GM12864 (cell line): ENCODE results near the gene SYTL2.
"Not testable (repeated sequence)": the region's sequence is repeated elsewhere in the genome, so short reads cannot be mapped to it uniquely, and the experiment has no call there.

Experiments
- DNase-seq: peaks from one replicate; pipeline ENCODE4 v3.0.0-alpha.2; 2011; ENCODE audit warnings: low read depth
- H3K4me3 ChIP-seq: 2 replicates; pipeline ENCODE4 v1.5.1; 2011; ENCODE audit warnings: mild to moderate bottlenecking, low read depth, low read length, control low read depth
- TF ChIP-seq, protein P1 (sequence below): IDR thresholded peaks from 2 replicates; pipeline ENCODE4 v1.5.1; 2011; ENCODE audit warnings: low read depth, mild to moderate bottlenecking, moderate library complexity, low read length, control low read depth, inconsistent platforms; ENCODE audit errors: missing control alignments

SYTL2 gene

DNA sequence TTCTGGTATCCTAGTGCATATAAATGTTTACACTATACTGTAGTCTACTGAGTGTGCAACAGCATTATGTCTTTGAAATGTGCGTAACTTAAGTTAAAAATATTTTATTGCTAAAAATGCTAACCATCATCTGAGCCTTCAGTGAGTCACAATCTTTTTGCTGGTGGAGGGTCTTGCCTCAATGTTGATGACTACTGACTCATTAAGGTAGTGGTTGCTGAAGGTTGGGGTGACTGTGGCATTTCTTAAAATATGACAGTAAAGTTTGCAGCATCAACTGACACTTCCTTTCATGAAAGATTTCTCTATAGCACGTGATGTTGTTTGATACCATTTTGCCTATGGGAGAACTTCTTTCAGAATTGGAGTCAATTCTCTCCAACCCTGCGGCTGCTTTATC, 137.5 kb downstream of the SYTL2 start:
- no peak for DNase-seq
- no peak overlapping the region for H3K4me3 ChIP-seq
- TF ChIP-seq, protein P1, sequence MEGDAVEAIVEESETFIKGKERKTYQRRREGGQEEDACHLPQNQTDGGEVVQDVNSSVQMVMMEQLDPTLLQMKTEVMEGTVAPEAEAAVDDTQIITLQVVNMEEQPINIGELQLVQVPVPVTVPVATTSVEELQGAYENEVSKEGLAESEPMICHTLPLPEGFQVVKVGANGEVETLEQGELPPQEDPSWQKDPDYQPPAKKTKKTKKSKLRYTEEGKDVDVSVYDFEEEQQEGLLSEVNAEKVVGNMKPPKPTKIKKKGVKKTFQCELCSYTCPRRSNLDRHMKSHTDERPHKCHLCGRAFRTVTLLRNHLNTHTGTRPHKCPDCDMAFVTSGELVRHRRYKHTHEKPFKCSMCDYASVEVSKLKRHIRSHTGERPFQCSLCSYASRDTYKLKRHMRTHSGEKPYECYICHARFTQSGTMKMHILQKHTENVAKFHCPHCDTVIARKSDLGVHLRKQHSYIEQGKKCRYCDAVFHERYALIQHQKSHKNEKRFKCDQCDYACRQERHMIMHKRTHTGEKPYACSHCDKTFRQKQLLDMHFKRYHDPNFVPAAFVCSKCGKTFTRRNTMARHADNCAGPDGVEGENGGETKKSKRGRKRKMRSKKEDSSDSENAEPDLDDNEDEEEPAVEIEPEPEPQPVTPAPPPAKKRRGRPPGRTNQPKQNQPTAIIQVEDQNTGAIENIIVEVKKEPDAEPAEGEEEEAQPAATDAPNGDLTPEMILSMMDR: no peak

- TF ChIP-seq, protein P1: no peak
- H3K4me3 ChIP-seq: no peak overlapping the region
- no peak for DNase-seq
Observed at GRCh38 chr11:85672105-85672902, 138.6 kb downstream of the SYTL2 start.

GRCh38 chr11:85670949-85671663, 139.8 kb downstream of the SYTL2 start:
- DNase-seq, H3K4me3 ChIP-seq: not testable (repeated sequence)

- TF ChIP-seq, protein P1: no peak
- DNase-seq: no peak
- no peak overlapping the region for H3K4me3 ChIP-seq
Observed at GRCh38 chr11:85668157-85668556, 142.8 kb downstream of the SYTL2 start.

DNA sequence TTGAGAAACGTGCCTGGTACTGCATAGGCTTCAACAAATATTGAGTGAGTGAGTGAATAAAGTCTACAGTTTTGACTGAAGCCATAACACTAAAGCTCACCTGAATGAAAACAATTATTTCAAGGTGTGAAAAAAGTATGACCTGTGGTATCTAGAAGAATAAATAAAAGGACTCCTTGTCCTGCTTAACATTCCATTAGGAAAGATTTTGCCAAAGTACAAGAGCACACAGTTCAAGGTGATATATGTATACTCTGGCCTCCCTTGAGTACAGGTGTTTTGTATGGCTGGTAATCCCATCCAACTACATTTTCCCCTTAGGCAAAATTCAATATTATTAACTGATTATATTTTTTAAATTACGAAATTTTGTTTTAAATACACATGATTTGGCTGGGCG, 144.3 kb downstream of the SYTL2 start:
- no peak overlapping the region for H3K4me3 ChIP-seq
- TF ChIP-seq, protein P1: no peak

DNA sequence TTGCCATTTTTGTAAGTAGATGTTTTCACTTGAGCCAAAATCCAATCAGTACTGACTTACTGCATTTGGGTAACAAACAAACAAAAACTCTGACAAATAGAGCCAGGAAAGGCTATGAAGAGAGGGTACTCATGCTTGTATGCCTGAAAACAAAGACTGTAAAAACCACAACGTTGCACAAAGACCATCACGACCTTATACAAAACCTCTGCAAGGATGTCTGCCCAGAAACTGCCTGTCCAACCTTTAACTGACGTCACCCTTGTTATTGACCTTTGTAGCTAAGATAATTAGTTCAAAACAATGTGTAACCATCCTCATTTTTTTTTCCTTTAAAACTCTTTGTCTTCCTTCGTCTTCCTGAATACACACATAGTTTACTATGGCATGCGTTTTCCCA, 145.2 kb downstream of the SYTL2 start:
- TF ChIP-seq, protein P1: no peak
- no peak overlapping the region for H3K4me3 ChIP-seq
- no peak for DNase-seq

More for the DNA sequence above, 144.3 kb downstream of the SYTL2 start:
- DNase-seq: no peak

GRCh38 chr11:85664615-85665481, 146.1 kb downstream of the SYTL2 start, which contains the start of gene CREBZF:
CREBZF (minus strand) TSS chr11:85665129; CDS start chr11:85664875, 254 bp downstream.
- TF ChIP-seq, protein P1: no peak
- DNase-seq: peak; percentile 84
- H3K4me3 ChIP-seq: peak within 1 kb of the TSS; percentile 69
